Limb (tissue), 2 donors: ENCODE measurements around the gene NCAPD3.
"Not testable (repeated sequence)": the region's sequence is repeated elsewhere in the genome, so short reads cannot be mapped to it uniquely, and the experiment has no call there.

ENCODE experiments used
- DNase-seq, 2 donors: peaks; one replicate each; pipeline ENCODE4 v3.0.0-alpha.2; 2016; ENCODE audit errors: extremely low spot score in 2 of 2

NCAPD3 gene, protein sequence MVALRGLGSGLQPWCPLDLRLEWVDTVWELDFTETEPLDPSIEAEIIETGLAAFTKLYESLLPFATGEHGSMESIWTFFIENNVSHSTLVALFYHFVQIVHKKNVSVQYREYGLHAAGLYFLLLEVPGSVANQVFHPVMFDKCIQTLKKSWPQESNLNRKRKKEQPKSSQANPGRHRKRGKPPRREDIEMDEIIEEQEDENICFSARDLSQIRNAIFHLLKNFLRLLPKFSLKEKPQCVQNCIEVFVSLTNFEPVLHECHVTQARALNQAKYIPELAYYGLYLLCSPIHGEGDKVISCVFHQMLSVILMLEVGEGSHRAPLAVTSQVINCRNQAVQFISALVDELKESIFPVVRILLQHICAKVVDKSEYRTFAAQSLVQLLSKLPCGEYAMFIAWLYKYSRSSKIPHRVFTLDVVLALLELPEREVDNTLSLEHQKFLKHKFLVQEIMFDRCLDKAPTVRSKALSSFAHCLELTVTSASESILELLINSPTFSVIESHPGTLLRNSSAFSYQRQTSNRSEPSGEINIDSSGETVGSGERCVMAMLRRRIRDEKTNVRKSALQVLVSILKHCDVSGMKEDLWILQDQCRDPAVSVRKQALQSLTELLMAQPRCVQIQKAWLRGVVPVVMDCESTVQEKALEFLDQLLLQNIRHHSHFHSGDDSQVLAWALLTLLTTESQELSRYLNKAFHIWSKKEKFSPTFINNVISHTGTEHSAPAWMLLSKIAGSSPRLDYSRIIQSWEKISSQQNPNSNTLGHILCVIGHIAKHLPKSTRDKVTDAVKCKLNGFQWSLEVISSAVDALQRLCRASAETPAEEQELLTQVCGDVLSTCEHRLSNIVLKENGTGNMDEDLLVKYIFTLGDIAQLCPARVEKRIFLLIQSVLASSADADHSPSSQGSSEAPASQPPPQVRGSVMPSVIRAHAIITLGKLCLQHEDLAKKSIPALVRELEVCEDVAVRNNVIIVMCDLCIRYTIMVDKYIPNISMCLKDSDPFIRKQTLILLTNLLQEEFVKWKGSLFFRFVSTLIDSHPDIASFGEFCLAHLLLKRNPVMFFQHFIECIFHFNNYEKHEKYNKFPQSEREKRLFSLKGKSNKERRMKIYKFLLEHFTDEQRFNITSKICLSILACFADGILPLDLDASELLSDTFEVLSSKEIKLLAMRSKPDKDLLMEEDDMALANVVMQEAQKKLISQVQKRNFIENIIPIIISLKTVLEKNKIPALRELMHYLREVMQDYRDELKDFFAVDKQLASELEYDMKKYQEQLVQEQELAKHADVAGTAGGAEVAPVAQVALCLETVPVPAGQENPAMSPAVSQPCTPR (N-terminal part only)

DNA sequence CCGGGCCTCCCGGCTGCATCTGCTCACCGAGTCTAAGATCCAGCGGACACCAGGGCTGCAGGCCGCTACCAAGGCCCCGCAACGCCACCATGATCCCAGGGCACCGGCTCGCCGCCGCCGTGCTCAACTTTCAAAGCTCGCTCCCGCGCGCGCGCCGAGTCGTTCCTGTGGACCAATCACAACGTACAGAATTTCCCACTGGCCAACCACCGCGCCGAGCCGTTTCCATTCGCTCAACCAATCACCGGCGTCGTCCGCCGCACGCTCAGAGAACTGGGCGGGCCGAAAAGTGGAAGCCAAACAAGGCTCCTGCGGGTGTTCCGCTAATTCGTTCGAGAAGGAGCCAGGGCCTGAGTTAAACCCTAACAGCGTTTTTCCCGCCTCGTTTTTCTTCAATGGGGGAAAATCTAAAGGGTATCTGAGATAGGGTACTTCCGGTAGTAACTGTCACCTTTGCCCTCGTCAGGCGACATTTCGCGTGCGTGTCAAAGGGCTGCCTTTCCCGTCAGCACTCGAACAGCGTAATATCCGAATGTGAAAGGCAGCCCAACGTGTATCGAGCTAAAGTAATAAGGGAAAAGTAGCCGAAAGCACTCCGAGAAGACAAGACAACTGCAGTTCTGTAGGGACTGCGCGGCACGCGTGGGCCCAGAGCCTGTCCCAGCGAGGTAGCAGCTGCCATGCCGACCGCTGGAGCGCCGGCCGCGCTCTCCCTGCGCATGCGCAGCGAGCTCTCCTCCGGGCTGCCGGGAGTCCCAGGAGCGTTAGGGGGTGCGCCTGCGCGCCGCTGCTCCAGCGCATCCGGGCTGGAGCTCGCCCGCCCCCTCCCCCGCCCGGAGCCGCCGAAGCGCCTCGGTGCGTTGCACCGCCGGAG lies at the start of gene NCAPD3, which contains the start of gene VPS26B:
Gene NCAPD3, minus strand, starts transcription at position 132 of the 874 bp plus-strand sequence. Its CDS starts 41 bp downstream, at position 91.
Gene VPS26B, plus strand, starts transcription at position 836 of the 874 bp plus-strand sequence. CDS start 452 bp downstream, outside the sequence.
- DNase-seq = peak; percentile 96 to 97

DNA sequence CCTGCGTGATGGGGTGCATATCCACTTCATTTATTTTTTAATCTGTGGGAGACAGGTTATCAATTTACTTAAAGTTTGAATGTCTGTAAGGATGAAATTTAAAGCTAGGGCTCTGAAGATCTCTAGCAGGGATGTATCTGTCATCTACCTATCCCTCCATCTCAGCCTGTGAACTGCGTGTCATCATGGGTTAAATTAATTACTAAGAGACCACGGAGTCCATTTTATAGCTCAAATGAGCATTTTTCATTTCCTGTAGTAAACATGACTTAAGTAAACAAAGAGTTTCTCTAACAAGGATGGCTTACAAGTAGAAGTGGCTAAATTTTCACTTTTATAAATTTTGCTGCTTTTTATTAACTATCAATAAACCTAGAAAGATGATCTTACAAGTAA lies 49.5 kb upstream of the NCAPD3 start:
- no peak for DNase-seq

DNA sequence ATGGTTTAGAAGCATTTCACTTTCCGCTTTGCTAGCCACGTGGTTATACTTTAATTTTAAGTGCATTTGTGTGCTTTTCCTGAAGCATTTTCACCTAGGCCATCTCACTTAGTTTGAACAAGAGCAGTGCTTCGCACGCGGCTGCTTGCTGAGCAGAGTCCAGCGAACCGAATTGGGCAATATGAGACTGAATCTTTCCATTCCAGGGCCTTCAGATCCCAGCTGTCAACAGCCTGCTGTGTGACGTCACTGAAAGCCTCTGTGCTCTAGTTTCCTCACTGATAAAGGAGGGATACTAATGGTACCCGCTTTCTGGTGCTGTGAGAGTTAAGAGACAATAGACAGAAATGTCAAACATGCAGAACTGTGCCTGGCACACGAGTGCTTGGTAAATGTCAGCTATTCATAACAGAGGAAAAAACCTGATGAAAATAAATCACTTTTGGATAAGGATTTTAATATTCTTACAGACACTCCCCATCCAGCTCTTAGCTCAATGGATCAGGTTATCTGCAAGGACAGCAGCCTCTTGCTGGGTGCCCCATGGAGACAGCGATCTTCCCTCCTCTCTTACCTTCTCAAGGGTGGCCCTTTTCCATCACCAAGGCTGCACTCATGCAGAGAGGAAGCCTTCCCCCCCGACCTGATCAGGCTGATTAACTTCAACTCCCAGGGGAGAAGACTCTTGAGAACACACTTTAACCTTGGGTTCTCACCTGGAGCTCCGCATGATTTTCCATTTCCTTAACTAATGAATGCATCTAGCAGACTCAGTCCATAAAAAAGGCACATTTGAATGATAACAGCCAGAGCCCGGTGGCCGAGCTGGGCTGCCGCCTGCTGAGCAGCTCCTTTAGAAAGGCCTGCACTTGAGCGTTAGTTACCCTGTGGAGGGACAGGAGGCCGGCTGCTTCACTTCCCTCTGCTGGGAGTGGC lies 48.9 kb upstream of the NCAPD3 start:
- DNase-seq = peak in 1 of 2 donors; percentile 28

DNA sequence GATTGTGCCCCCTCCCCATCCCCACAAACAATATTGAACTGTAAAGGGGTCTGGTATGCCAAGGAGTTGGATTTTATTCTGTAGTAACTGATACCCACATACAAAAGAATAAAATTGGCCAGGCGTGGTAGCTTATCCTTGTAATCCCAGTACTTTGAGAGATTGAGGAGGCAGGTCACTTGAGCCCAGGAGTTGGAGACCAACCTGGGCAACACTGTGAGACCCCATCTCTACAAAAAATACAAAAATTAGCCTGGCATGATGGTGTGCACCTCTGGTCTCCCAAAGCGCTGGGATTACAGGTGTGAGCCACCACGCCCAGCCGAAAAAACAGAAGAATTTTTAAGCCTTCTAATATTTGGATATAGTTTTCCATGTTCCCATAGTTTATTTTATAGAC lies 48.2 kb upstream of the NCAPD3 start:
- DNase-seq = no peak

DNA sequence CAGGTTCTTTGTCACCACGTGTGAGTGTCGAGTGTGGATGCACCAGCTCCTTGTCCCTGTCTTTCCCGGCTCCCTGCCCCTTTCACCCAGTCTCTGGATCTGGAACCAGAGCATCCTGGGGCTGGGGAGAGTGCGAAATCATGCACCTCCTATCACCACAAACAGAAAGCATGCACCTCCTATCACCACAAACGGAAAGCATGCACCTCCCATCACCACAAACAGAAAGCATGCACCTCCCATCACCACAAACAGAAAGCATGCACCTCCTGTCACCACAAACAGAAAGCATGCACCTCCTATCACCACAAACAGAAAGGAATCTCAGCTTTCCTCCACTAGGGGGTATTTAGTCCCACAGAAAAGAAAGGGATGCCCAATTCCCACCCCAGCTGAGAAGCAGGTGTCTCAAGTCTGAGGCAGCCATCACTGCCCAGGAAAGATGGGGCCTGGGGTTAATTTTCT lies 46.5 kb upstream of the NCAPD3 start:
- DNase-seq = no peak

DNA sequence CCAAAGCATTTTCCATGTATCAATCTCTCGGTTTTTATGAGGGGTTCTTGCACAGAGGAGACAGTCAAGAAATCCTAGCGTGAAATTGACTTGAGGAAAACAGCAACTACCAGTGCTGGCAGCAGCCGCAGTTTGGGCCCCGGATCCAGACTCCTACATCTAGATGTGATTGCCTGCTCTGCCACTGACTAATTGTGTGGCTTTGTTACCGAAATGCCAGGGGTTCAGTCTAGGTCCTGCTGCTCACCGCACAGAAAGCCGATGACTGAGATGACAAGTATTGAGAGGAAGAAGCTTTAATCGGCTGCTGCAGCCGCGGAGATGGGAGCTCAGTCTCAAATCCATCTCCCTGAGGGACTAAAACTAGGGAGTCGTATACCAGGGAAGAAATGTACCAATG lies 44.2 kb upstream of the NCAPD3 start:
- DNase-seq = no peak

DNA sequence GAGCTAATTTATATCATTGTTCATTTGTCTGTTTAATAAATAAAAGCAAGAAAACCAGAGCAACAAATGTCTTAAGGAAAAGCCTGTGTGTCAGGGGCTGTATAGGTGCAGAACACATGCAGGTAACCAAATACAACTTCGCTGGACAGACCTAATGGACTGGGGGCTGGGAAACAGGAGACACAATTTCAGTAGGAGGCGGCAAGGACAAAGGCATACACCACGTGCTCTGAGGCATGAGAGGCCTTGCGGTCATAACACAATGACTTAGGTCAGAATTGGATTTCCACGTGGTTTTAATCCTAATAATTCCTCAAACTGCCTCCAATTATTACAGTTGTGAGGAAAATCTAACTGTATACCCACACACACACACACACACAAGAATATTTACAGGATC lies 43.7 kb upstream of the NCAPD3 start:
- no peak for DNase-seq

DNA sequence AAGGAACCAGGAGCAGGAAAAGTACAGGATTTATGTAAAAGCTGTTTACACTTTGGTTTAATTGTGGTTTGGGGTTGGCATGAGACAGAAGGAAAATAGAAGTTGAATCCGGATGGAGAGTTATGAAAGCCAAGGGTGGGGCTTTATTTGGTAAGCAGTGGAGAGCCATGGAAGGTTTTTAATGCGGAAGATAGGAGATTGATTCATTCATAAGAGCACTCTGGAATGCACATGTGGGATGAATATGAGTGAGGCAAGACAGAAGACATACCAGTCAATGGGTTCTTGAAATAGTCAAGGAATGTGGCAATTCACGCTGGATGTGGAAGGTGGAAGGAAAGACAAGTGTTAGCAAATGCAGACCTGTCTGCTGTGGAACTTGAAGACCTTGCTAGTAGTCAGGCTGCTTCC lies 43.1 kb upstream of the NCAPD3 start:
- DNase-seq = no peak

DNA sequence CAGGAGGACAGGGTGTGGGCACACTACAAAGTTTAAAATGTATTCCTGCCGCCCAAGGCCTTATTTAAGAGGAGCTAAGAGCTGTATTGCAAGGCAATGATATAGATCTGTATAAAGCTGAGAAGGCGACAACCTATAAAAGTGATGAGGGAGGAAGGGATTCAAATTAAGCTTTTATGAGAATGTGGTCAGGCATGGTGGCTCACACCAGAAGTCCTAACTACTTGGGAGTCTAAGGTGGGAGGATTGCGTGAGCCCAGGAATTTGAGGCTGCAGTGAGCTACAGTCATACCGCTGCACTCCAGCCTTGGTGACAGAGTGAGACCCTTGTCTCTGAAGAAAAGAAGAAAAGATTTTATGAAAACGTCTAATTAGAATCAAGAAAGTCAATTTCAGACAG lies 42.7 kb upstream of the NCAPD3 start:
- no peak for DNase-seq

DNA sequence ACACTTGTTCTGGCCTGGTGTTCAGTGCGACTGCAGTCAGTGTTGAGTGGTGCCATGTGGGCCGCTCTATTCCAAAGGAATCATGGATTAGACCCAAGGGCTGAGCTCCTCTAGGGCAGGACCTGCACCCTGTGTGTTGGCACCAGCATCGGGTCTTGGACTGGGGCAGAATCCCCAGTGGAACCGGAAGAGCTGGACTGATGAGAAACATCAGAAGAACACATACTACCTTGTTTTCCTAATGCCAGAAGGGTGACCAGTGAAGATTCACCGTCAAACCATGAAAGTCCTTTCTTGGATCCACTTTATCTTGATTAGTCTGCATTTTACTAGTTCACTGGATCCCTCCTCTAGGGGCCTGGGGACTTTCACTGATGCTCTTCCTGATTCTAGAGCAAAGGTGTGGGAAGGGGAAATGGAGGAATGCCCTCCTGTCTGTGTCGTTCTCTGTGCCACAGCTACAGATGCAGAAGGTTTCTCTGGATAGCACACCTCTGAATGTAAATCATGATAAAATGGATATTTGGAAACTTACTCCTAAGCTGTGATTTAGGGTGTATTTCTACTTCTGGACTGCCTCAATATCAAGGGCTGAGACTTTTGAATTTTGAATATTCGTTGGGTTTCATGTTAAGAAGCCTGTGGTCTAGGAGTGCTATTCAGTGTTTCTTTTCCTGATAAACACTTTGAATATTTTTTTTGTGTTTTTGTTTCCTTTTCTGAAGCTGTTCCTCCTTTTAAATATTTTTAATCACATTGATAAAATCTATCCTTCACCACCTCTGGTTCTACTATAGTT lies 41.4 kb upstream of the NCAPD3 start:
- DNase-seq = no peak

DNA sequence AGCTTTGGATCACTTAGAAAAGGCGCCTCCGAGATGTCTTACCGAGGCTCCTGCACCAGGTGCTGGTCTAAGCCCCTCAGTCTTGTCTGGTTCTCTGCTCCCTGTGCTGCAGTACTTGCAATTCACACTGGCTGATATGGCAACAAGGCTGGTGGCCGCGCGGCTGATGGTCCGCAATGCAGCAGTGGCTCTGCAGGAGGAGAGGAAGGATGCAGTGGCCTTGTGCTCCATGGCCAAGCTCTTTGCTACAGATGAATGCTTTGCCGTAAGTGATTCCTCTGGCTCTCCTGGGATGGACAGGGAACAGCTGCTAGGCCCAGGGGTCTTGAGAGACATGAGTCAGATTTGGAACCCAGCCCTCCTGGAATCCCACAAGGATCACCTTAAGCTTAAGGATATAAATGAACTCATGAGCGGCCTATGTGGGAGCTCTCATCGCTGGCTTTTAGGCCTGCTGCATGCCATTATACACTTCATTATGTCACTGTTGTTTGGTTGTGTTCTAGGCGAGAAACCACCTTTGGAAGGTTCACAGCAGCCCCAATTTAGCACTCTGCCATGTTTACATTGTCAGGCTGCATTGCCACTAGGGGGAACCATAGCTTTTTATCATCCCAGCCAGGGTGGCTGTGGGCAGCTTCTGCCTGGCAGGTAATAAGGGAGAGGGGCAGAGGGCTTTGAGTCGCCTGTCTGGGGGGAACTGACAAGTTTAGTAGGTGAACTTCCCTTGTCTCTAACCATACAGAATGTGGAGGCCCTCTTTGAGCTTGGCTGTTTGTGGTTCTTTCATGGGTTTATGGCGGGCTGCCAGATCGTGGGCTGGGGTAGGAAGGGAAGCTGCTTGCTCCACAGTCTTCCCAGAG lies 38.1 kb upstream of the NCAPD3 start:
- DNase-seq = no peak

DNA sequence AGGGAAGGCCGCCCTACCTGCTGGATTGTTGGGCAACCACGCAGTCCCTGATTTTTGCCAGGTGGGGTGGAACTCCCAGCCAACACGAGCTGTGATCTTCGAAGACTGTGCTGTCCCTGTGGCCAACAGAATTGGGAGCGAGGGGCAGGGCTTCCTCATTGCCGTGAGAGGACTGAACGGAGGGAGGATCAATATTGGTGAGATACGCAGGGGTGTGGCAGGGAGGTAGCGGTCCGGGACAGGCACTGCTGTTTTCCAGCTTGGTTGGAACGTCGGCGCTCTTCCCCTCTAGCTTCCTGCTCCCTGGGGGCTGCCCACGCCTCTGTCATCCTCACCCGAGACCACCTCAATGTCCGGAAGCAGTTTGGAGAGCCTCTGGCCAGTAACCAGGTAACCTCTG lies 37.2 kb upstream of the NCAPD3 start:
- DNase-seq = no peak

DNA sequence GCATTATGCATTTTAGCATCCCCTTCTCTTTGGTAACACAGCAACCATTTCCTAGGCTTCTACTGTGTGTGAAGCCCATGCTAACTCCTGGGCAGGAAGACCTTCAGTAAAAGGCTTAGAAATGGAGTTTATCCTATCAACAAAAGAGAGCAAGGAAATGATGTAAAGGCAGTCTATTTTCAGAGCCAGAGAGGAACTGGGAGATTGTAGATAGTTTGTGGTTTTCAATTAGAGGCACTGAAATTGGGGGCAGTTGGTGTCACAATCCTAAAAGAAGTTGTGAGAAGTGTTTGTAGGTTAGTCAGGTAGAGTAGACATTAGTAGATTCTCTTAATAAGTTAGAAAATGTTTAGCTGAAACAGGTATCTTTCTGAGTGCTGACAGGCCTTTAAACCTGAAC lies 36.7 kb upstream of the NCAPD3 start:
- DNase-seq = no peak

DNA sequence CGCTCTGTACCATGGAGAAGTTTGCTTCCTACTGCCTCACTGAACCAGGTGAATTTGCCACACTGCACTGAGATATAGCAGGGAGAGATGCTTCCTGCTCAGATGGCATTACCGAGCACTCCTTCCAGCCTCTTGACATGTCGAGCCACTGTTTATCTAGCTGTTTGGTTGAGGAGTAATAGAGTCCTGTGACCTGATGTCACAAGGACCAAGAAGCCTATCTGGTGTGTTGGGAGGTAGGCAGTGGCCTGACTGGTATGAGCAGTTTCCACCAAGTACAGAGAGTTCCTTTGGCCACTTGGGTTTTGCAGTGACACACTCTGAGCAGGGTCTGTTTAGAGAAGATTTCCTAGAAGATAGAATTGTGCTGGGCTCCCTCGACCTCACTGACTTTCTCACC lies 34.8 kb upstream of the NCAPD3 start:
- no peak for DNase-seq

DNA sequence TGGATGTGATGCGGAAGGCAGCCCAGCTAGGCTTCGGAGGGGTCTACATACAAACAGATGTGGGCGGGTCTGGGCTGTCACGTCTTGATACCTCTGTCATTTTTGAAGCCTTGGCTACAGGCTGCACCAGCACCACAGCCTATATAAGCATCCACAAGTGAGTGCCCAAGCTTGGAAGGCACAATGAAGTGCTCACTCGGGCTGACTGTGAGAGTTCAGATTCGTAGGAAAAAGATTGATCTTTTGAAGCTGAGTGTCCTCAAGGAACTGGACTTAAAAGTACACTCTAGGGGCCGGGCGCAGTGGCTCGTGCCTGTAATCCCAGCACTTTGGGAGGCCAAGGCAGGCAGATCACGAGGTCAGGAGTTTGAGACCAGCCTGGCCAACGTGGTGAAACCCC lies 33.3 kb upstream of the NCAPD3 start:
- DNase-seq = no peak

DNA sequence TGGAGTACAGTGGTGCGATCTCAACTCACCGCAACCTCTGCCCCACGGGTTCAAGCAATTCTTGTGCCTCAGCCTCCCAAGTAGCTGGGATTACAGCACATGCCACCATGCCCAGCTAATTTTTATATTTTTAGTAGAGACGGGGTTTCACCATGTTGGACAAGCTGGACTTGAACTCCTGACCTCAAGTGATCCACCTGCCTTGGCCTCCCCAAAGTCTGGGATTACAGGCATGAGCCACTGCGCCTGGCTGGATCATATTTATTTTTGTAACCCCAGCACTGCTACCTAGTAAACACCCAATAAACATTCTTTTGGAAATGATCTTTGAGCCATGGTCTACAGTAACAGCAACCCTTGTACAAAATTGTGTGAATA lies 31.4 kb upstream of the NCAPD3 start:
- not testable (repeated sequence) for DNase-seq

DNA sequence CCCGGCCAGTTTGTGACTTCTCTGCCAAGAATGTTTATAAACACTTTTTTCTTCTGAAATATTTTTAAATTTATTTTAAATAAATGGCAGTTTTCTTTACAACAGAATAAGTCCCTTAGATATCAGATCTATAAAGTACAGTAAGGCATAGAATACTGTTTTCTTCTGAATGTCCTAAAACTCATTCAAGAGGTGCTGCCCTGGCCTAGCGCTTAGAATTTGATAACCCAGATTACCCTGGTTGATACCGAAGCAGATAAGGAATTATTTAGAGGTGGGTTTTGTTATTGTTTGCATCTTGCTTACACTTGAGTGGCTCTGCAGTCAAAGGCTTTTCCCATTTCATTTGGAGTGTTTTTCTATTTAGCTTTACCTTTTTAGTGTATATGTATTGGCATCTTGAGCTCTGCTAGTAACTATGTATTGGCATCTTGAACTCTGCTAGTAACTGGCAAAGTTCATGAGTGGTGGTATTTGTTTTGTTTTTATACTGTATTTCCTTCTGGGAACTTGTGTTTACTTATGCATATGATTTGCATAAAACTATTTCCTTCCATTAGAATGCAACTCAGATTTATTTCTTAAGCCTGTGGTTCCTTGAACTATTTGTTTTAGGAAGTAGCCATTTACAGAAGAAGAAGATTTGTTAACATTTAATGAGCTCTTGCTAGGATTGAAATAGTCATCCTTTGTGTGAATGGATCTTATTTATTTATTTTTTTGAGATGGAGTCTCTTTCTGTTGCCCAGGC lies 30.8 kb upstream of the NCAPD3 start:
- DNase-seq = no peak
